Ovary (tissue), 9 donors: ENCODE data around the gene C10orf143. TPM values are rescaled to one million over a fixed set of nuclear protein-coding genes. Genes with fewer than 3 reads are reported as not detected.
"Not testable (repeated sequence)": the region's sequence is repeated elsewhere in the genome, so short reads cannot be mapped to it uniquely, and the experiment has no call there.

Experiments used
- DNase-seq, 5 donors: peaks; one replicate each; pipeline ENCODE4 v3.0.0-alpha.2; 2019 to 2020
- H3K27ac ChIP-seq, 2 donors: fragments of 200-600 bp; one replicate each; pipeline versions ENCODE4 v1.5.1 to v1.8.0; 2019 to 2022
- H3K27me3 ChIP-seq: fragments of 200-600 bp; one replicate; pipeline ENCODE4 v1.8.0; 2022
- H3K36me3 ChIP-seq: fragments of 200-600 bp; sonication (generic); one replicate; pipeline ENCODE4 v1.5.1; 2019
- H3K4me1 ChIP-seq: one replicate; pipeline ENCODE4 v1.8.1; 2013; ENCODE audit warnings: mild to moderate bottlenecking, moderate library complexity; ENCODE audit not compliant: insufficient read depth
- H3K4me3 ChIP-seq: fragments of 200-600 bp; sonication (generic); one replicate; pipeline ENCODE4 v1.5.1; 2017
- H3K9me3 ChIP-seq, 2 donors: fragments of 200-600 bp in 1 of 2; sonication (generic) in 1 of 2; one replicate each; pipeline versions ENCODE4 v1.5.1 to v1.8.1; 2013 to 2019; ENCODE audit warnings: mild to moderate bottlenecking in 1 of 2, moderate library complexity in 1 of 2
- EP300 ChIP-seq: sonication (generic); formaldehyde crosslinking; IDR thresholded peaks from one replicate; pipeline ENCODE4 v1.6.1; 2017; ENCODE audit warnings: antibody characterized with exemption
- POLR2A ChIP-seq: fragments of 450-650 bp; IDR thresholded peaks from one replicate; pipeline ENCODE4 v1.6.1; 2017; ENCODE audit warnings: antibody characterized with exemption, mild to moderate bottlenecking, moderate library complexity
- WGBS, 3 donors: extraction: QIAGEN DNeasy Blood & Tissue Kit in 1 of 3; methylation state at CpG; one replicate each; pipeline versions ENCODE4 v1.1.5 to v1.1.7; 2013 to 2017; 5-methylcytosine and 5-hydroxymethylcytosine counted together
- intact Hi-C, 4 donors: fragments of 100-400 bp; cut with DNase I; formaldehyde crosslinking; loops; one replicate each; pipeline versions ENCODE4 v1.11.0 to v1.15.1; 2022 to 2023
- polyA plus RNA-seq, 2 donors: library from polyadenylated mRNA; stranded (reverse); fragments of 200-250 nt in 1 of 2; fragments of 350-450 nt in 1 of 2; fragmentation: Illumina TruSeq in 1 of 2; extraction: RNeasy Lipid Tissue Mini Kit (QIAGEN cat#74804) in 1 of 2; gene quantifications; one replicate each; pipeline ENCODE4 v1.2.3, GENCODE V29; 2013 to 2014
- total RNA-seq, 7 donors: library from RNA; depleted of rRNA in 2 of 7; stranded (reverse); fragments of >200 nt in 2 of 7; fragmentation: NEBNext Ultra II Directional in 3 of 7; extraction: Animal tissue kit (Norgen Biotek cat#: 25700) in 3 of 7; gene quantifications; one replicate each; pipeline versions ENCODE4 v1.1.0 to v1.2.4, GENCODE V29; 2016 to 2023
- TF ChIP-seq, protein P1 (sequence below), 3 donors: fragments of 450-650 bp in 2 of 3; fragments of 200-600 bp in 1 of 3; IDR thresholded peaks; one replicate each; pipeline versions ENCODE4 v1.5.1 to v1.8.0; 2016 to 2022; ENCODE audit warnings: antibody characterized with exemption in 3 of 3, mild to moderate bottlenecking in 1 of 3
- donor health status: DM: no; HTN: no; CAD: no; lungs with moderate emphysema.
- donor health status: DM: no; HTN: no; CAD: no.
- donor health status: Bipolar disorder and iron deficiency.
- donor health status: DM: yes; HTN: yes; CAD: no.
- donor health status: DM: no; HTN: no; CAD: no.
- donor health status: DM: yes; HTN: yes; CAD: no.

The C10orf143 gene
- total and polyA plus RNA-seq, 9 donors: 3.1 to 10.3 (median 5.9) TPM

DNA sequence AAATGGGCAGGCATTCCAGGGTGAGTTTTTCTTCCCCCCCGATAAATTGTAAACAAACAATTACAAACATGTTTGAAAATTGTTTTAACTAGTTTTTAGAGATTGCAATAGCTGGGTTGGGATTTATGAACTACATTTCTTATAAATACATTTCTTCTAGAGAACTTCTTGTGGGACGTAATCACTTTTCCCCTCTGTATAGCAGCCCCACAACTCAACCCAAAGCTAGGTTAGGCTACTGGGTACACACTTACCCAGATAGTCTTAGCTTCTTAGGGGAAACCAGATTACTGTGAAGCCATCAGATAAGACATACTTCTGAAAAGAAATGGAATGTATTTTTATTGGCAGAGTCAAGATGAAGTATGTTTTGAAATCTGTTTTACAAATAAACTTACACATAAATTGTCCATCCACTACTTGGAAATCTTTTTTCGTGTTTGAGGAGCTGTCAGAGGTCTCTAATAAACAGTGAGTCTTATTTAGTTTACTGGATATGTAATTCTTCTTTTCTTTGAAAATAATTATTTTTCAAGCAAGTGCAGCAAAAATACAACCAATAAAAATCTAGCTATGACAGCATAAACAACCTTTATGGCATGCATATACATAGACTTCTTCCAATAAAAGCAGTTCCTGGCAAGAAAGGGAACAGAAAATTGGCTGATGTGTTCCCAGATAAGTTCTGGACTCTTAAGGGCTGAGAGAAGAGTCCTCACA lies 17.6 kb upstream of the C10orf143 start:
- Histone ChIP-seq H3K27me3 (no peaks in the 10 kb centered on the region), H3K4me1 (no peaks in the 10 kb centered on the region), H3K36me3 (no peaks in the 10 kb centered on the region), H3K27ac (no peak overlapping the region), H3K9me3 (no peaks in the 10 kb centered on the region), H3K4me3 (no peak overlapping the region)
- intact Hi-C loops: no loop called here
- WGBS, 3 donors: 12 to 27% (median 19%) methylated on average over 3 of the region's 3 CpGs
- DNase-seq: no peak
- TF ChIP-seq EP300: no peak
- TF ChIP-seq, protein P1, sequence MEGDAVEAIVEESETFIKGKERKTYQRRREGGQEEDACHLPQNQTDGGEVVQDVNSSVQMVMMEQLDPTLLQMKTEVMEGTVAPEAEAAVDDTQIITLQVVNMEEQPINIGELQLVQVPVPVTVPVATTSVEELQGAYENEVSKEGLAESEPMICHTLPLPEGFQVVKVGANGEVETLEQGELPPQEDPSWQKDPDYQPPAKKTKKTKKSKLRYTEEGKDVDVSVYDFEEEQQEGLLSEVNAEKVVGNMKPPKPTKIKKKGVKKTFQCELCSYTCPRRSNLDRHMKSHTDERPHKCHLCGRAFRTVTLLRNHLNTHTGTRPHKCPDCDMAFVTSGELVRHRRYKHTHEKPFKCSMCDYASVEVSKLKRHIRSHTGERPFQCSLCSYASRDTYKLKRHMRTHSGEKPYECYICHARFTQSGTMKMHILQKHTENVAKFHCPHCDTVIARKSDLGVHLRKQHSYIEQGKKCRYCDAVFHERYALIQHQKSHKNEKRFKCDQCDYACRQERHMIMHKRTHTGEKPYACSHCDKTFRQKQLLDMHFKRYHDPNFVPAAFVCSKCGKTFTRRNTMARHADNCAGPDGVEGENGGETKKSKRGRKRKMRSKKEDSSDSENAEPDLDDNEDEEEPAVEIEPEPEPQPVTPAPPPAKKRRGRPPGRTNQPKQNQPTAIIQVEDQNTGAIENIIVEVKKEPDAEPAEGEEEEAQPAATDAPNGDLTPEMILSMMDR (IDR thresholded peaks at IDR 0.05): no peak
- no peak for TF ChIP-seq POLR2A

GRCh38 chr10:130127364-130128061 lies 16.9 kb upstream of the C10orf143 start:
- WGBS, 3 donors: 7 to 15% (median 8%) methylated on average over 10 of the region's 10 CpGs
- peak in 1 of 5 donors; percentile 35 for DNase-seq
- Histone ChIP-seq H3K27me3 (no peaks in the 10 kb centered on the region), H3K4me3 (no peak overlapping the region), H3K4me1 (no peaks in the 10 kb centered on the region), H3K36me3 (no peaks in the 10 kb centered on the region), H3K9me3 (no peaks in the 10 kb centered on the region), H3K27ac (no peak overlapping the region)
- intact Hi-C loops: no loop called here
- no peak for TF ChIP-seq EP300
- TF ChIP-seq, protein P1 (IDR thresholded peaks at IDR 0.05): peak in 2 of 3 donors; percentile 14 to 21

DNA sequence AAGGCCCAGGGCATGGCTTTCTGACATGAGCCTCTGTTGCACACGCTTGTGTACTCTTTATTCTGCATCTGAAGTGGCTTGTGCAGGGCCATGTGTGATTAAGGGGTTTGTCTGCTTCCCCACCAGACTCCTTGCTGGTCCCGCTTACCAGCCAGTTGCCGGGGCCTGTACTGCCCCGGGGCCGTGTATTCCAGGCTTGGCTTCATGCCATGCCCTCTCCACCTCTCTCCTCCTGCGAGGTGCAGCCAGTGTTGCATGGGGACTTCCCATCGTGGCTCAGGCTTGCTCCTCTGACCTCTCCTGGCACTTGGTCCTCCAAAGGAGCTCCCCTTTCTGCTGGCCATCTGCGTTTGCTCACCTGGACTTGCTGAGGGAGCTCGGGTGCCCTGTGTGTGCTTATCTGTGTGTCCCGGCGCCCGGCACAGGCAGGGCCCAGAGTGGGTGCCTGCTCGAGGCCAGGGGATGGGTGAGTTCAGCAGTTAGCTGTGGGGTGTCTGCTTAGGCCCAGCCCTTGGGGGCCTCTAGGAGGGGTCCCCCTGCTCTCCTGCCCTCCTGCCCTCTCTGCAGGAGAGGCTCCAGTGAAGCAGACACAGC lies 11.0 kb upstream of the C10orf143 start:
- TF ChIP-seq POLR2A: no peak
- no peak for TF ChIP-seq EP300
- WGBS, 3 donors: 55 to 71% (median 57%) methylated on average over 13 of the region's 13 CpGs

DNA sequence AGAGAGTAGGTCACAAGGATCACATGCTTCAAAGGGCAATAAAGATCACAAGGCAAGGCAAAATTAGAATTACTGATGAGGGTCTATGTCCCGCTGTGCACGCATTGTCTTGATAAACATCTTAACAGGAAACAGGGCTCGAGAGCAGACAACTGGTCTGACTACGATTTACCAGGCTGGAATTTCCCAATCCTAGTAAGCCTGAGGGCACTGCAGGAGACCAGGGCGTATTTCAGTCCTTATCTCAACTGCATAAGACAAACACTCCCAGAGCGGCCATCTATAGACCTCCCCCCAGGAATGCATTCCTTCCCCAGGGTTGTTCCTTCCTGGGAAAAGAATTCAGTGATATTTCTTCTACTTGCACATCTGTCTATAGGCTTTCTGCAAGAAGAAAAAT lies 6.9 kb upstream of the C10orf143 start:
- H3K9me3 ChIP-seq, H3K27ac ChIP-seq, H3K36me3 ChIP-seq, H3K4me3 ChIP-seq, H3K4me1 ChIP-seq, DNase-seq, intact Hi-C loops, H3K27me3 ChIP-seq: not testable (repeated sequence)
- 68 to 74% (median 69%) methylated on average over 6 of the region's 6 CpGs for WGBS, 3 donors

More for the DNA sequence above, 11.0 kb upstream of the C10orf143 start:
- intact Hi-C loops: no loop called here
- Histone ChIP-seq H3K27ac (no peak overlapping the region), H3K36me3 (no peaks in the 10 kb centered on the region), H3K27me3 (no peaks in the 10 kb centered on the region), H3K4me1 (no peaks in the 10 kb centered on the region), H3K4me3 (no peak overlapping the region), H3K9me3 (no peaks in the 10 kb centered on the region)
- DNase-seq: no peak

DNA sequence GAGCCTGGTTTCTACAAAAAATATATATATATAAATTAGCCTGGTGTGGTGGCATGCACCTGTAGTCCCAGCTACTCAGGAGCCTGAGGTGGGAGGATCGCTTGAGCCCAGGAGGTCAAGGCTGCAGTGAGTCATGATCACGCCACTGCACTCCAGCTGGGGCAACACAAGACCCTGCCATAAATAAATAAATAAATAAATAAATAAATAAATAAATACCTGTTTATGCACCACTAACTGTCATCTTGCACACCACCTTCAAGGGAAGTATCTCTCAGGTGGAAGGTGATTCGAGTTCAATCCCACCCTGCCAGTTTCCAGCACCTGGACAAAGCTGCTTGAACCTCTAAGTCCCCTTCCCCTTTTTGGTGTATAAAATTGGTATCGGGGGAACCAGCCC lies 6.3 kb upstream of the C10orf143 start:
- H3K4me3 ChIP-seq, DNase-seq, H3K36me3 ChIP-seq, H3K4me1 ChIP-seq, intact Hi-C loops, H3K9me3 ChIP-seq, H3K27me3 ChIP-seq, H3K27ac ChIP-seq: not testable (repeated sequence)
- 90 to 93% (median 93%) methylated on average over 4 of the region's 4 CpGs for WGBS, 3 donors

GRCh38 chr10:130112821-130113220 lies 2.2 kb upstream of the C10orf143 start:
- TF ChIP-seq EP300 (no peak), POLR2A (no peak)
- TF ChIP-seq, protein P1 (IDR thresholded peaks at IDR 0.05): no peak
- Histone ChIP-seq H3K36me3 (no peaks in the 10 kb centered on the region), H3K9me3 (no peaks in the 10 kb centered on the region), H3K27me3 (no peaks in the 10 kb centered on the region), H3K27ac (no peak overlapping the region), H3K4me1 (peaks cover 9% of the 10 kb centered on the region), H3K4me3 (no peak overlapping the region)
- intact Hi-C loops: loop anchor here in 1 of 4 donors (2.0 kb wide), 1 partner anchor 22 kb away; no protein-coding TSS in a partner anchor
- DNase-seq: no peak
- 91 to 95% (median 93%) methylated on average over 3 of the region's 3 CpGs for WGBS, 3 donors
